Measurements from ENCODE around the gene TIFAB.

Gene TIFAB

GRCh38 chr5:135428586-135428985, 23.6 kb downstream of the TIFAB start:
- DNase-seq (ENCODE audit: low read depth in 3 of 3, low spot score in 1 of 3) = no peak

GRCh38 chr5:135426102-135427082, 25.8 kb downstream of the TIFAB start:
- DNase-seq (ENCODE audit: low read depth in 3 of 3, low spot score in 1 of 3) = no peak

GRCh38 chr5:135425641-135426040, 26.5 kb downstream of the TIFAB start:
- no peak for DNase-seq (ENCODE audit: low read depth in 3 of 3, low spot score in 1 of 3)

DNA sequence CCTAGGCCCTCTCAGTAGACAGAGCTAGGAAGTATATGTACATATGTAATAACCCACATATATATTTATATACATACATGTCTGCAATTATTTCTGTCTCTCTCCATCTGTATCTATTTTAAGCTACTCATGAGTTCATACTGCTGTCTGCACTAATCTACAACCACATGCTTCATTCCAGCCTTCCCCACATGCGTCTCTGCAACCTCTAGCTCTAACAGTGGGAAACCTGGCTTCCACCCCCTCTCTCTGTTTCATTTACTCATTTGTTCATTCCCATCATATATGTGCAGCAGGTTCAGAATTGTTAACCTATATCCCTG, 28.3 kb downstream of the TIFAB start:
- no peak for DNase-seq (ENCODE audit: low read depth in 3 of 3, low spot score in 1 of 3)

- DNase-seq (ENCODE audit: low read depth in 3 of 3, low spot score in 1 of 3) = no peak
These were observed 28.9 kb downstream of the TIFAB start for GRCh38 chr5:135423146-135423845.

- DNase-seq (ENCODE audit: low read depth in 3 of 3, low spot score in 1 of 3) = no peak
These were observed 29.7 kb downstream of the TIFAB start for GRCh38 chr5:135422419-135422818.

- no peak for DNase-seq (ENCODE audit: low read depth in 3 of 3, low spot score in 1 of 3)
These were observed 35.1 kb downstream of the TIFAB start for GRCh38 chr5:135417083-135417482.

DNA sequence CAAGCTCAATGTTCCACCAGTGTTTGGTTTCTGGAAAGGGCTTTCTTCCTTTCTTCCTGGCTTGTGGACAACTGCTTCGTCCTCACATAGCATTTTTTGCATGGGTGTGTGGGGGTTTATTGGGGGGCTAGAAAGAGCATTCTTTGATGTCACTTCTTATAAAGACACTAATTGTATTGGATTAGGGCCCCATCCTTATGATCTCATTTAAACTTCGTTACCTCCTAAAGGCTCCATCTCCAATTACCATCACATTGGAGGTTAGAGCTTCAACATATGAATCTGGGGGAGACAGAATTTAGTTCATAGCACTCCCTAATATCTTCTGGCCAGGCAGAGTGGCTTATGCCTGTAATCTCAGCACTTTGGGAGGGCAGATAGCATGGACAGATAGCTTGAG, 47.1 kb downstream of the TIFAB start:
- no peak for DNase-seq (ENCODE audit: low read depth in 3 of 3, low spot score in 1 of 3)

GRCh38 chr5:135402031-135402430, 50.1 kb downstream of the TIFAB start:
- no peak for DNase-seq (ENCODE audit: low read depth in 3 of 3, low spot score in 1 of 3)

DNA sequence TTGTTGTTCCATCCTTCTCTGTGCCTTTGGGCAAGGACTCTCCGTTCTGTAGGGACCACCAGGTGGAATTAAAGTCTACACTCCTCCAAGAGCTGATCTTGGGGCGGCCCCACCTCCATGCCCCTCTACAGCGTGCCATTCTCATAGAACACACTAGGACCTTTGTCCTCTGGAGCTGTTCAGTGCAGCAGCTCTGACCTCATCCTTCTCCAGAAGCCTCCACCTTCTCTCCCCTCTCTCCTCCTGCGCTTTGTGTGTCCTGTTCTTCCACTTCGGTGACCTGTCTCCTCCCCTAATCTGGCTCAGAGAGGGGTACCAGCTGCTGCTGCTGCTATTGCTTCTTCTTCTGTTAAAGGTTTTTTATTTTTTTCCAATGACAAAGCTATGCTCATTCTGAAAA, 51.3 kb downstream of the TIFAB start:
- no peak for DNase-seq (ENCODE audit: low read depth in 3 of 3, low spot score in 1 of 3)

DNA sequence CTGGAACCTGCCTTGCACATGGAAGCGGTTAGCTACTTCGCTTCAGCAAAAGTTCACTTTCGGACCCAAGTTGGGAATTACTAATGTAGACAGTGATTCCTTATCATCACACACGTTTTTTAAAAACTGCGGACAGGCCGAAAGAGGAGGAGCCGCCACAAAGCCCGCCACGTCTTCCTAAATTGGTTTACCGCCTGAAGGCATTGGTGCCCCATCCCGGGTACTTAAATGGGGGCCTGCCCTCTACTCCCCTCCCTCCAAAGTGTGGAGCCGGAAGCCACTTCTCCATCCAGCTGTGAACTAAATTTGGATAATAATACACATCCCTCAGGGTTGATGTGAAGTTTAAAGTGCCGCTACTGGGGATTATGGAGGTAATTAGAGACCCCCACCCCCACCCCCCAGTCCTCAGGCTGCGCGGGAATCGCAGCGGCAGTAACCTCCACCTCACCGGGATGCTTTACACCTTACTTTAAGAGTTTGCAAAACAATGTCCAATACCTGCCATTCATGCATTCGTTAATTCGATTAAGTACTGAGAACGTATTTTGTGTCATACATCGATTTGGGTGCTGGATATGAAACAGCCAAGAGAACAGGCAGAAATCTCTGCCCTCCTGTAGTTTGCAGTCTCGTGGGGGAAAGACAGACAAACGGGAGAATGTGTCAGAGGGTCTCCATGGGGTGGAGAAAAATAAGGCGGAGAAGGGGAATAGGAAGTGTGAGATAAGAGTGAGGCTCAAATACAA, 52.2 kb downstream of the TIFAB start:
- DNase-seq (ENCODE audit: low read depth in 3 of 3, low spot score in 1 of 3) = no peak

- peak; percentile 32 to 76 (median 64) for DNase-seq (ENCODE audit: low read depth in 3 of 3, low spot score in 1 of 3)
These were observed 53.0 kb downstream of the TIFAB start, which contains the start of gene MACROH2A1 for GRCh38 chr5:135398855-135399793. Gene MACROH2A1, minus strand, starts transcription at chr5:135399231. Its CDS starts 10,138 bp downstream, at chr5:135389093.

- peak in 1 of 3 donors; percentile 15 for DNase-seq (ENCODE audit: low read depth in 3 of 3, low spot score in 1 of 3)
These were observed 53.8 kb downstream of the TIFAB start for GRCh38 chr5:135398160-135398854.

Measured in stimulated activated CD4-positive, alpha-beta T cell treated with anti-CD3 and anti-CD28 coated beads, TNF-alpha, amount 100 ng/mL, for 1 hour (primary cell).